HG02885 (cell line): Measurements from ENCODE around the gene FAM3D.
"Not testable (repeated sequence)": the region's sequence is repeated elsewhere in the genome, so short reads cannot be mapped to it uniquely, and the experiment has no call there.

Experiments used
- ATAC-seq: cut with Tn5 transposase; IDR thresholded peaks from one replicate; pipeline ENCODE4 v1.9.1; 2021; ENCODE audit warnings: mild to moderate bottlenecking; ENCODE audit not compliant: unreplicated experiment, poor library complexity

The FAM3D gene

GRCh38 chr3:58685641-58686040 is 19.1 kb upstream of the FAM3D start:
- no peak for ATAC-seq

GRCh38 chr3:58683466-58683865 is 16.9 kb upstream of the FAM3D start:
- ATAC-seq, result peak; percentile 78

- ATAC-seq, result no peak
Observed at GRCh38 chr3:58683001-58683458, 16.5 kb upstream of the FAM3D start.

- no peak for ATAC-seq
Observed at GRCh38 chr3:58681863-58682262, 15.3 kb upstream of the FAM3D start.

- no peak for ATAC-seq
Observed at GRCh38 chr3:58680879-58681525, 14.4 kb upstream of the FAM3D start.

GRCh38 chr3:58679974-58680666 is 13.5 kb upstream of the FAM3D start:
- no peak for ATAC-seq

- no peak for ATAC-seq
Observed at GRCh38 chr3:58679446-58679845, 12.9 kb upstream of the FAM3D start.

- not testable (repeated sequence) for ATAC-seq
Observed at GRCh38 chr3:58678177-58678970, 11.8 kb upstream of the FAM3D start.

- no peak for ATAC-seq
Observed at GRCh38 chr3:58672880-58673279, 6.3 kb upstream of the FAM3D start.

- ATAC-seq, result no peak
Observed at GRCh38 chr3:58672451-58672850, 5.9 kb upstream of the FAM3D start.

GRCh38 chr3:58670506-58671135 is 4.0 kb upstream of the FAM3D start:
- no peak for ATAC-seq

GRCh38 chr3:58668247-58668646 is 1.7 kb upstream of the FAM3D start:
- no peak for ATAC-seq

- ATAC-seq, result no peak
Observed at GRCh38 chr3:58667704-58668103, 1.1 kb upstream of the FAM3D start.

- ATAC-seq, result no peak
Observed at GRCh38 chr3:58667229-58667628, 655 bp upstream of the FAM3D start.

- no peak for ATAC-seq
Observed at GRCh38 chr3:58665405-58665804, 1.2 kb downstream of the FAM3D start.

- ATAC-seq, result no peak
Observed at GRCh38 chr3:58664611-58665010, 2.0 kb downstream of the FAM3D start.

GRCh38 chr3:58661836-58662420 is 4.6 kb downstream of the FAM3D start:
- ATAC-seq, result no peak

GRCh38 chr3:58660998-58661397 is 5.6 kb downstream of the FAM3D start:
- ATAC-seq, result no peak

GRCh38 chr3:58659051-58659675 is 7.4 kb downstream of the FAM3D start:
- no peak for ATAC-seq

- ATAC-seq, result no peak
Observed at GRCh38 chr3:58658508-58658907, 8.1 kb downstream of the FAM3D start.
